Measurements from ENCODE around the gene DIAPH3. TPM values are rescaled to one million over a fixed set of nuclear protein-coding genes. Genes with fewer than 3 reads are reported as not detected.

Gene DIAPH3
- total and polyA plus RNA-seq, 9 donors = 4.3 to 12.4 (median 7.9) TPM

DNA sequence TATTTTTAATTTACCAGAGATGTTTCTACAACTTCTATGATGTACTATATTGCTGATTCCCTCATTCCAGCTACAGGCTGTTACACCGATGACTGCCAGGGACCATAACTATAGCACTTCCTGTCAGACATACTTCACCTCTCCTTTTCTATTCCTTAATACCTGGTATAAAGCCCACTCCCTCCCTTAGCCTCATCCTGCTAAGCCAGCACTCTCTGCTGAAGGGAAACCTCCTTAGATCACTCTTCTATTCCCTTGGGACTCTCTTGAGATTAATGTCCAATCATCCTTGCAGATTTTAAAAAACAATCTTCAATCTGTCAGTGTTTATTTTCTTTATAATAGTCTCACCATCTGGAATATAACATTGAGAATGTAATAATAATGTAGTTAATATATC lies 127.9 kb downstream of the DIAPH3 start:
- H3K27ac ChIP-seq (ENCODE audit: low read length) = no peak overlapping the region
- no peaks in the 10 kb centered on the region for H3K4me1 ChIP-seq (ENCODE audit: control insufficient read depth, insufficient read depth, low read length)
- WGBS (ENCODE audit: insufficient coverage) = 93% methylated on average over 1 of the region's 1 CpG

DNA sequence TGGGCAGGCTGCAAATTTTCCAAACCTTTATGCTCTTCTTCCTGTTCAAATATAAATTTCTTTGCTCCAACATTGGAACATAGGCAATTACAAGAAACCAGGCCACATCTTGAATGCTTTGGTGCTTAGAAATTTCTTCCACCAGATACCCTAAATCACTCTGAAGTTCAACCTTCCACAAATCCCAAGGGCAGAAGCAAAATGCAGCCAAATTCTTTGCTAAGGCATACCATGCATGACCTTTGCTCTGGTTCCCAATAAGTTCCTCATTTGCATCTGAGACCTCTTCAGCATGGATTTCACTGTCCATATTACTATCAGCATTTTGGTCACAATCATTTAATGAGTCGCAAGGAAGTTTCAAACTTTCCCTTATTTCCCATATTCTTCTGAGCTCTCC lies 130.9 kb downstream of the DIAPH3 start:
- H3K27me3 ChIP-seq (ENCODE audit: control insufficient read depth, insufficient read depth, low read length) = no peaks in the 10 kb centered on the region
- H3K36me3 ChIP-seq (ENCODE audit: control insufficient read depth, insufficient read depth, low read length) = no peaks in the 10 kb centered on the region
- DNase-seq = no peak
- H3K9me3 ChIP-seq (replicated peaks; ENCODE audit: control insufficient read depth, low read depth, low read length) = no peaks in the 10 kb centered on the region
- WGBS (ENCODE audit: insufficient coverage) = 93% methylated on average over 1 of the region's 1 CpG
- no peaks in the 10 kb centered on the region for H3K4me1 ChIP-seq (ENCODE audit: control insufficient read depth, insufficient read depth, low read length)
- H3K27ac ChIP-seq (ENCODE audit: low read length) = no peak overlapping the region
- H3K4me3 ChIP-seq (ENCODE audit: low read length) = no peak overlapping the region

More for the DNA sequence above, 127.9 kb downstream of the DIAPH3 start:
- no peaks in the 10 kb centered on the region for H3K9me3 ChIP-seq (replicated peaks; ENCODE audit: control insufficient read depth, low read depth, low read length)
- DNase-seq = no peak
- no peaks in the 10 kb centered on the region for H3K27me3 ChIP-seq (ENCODE audit: control insufficient read depth, insufficient read depth, low read length)
- no peak overlapping the region for H3K4me3 ChIP-seq (ENCODE audit: low read length)
- H3K36me3 ChIP-seq (ENCODE audit: control insufficient read depth, insufficient read depth, low read length) = no peaks in the 10 kb centered on the region

DNA sequence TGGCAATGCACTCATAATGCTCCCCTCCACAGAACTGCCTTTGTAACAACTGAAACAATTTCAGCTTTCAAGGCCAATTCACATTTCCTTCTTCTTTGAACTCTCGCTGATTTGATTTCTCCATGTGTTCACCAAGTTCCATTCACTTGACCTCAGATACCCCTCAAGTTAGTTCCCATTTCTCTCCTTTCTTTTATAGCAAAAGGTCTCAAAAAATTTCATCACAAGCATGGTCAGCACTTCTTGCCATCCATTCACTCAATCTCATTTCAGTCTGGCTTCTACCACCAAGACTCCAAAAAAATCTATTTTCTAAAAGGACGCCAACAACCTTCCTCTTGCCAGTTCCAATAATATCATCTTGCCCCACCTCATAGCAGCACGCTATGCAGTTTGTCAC lies 135.7 kb downstream of the DIAPH3 start:
- H3K27me3 ChIP-seq (ENCODE audit: control insufficient read depth, insufficient read depth, low read length) = no peaks in the 10 kb centered on the region
- no peaks in the 10 kb centered on the region for H3K36me3 ChIP-seq (ENCODE audit: control insufficient read depth, insufficient read depth, low read length)
- H3K27ac ChIP-seq (ENCODE audit: low read length) = no peak overlapping the region
- WGBS (ENCODE audit: insufficient coverage) = 87% methylated on average over 3 of the region's 3 CpGs
- DNase-seq = peak; percentile 36
- H3K4me3 ChIP-seq (ENCODE audit: low read length) = no peak overlapping the region
- no peaks in the 10 kb centered on the region for H3K4me1 ChIP-seq (ENCODE audit: control insufficient read depth, insufficient read depth, low read length)
- H3K9me3 ChIP-seq (replicated peaks; ENCODE audit: control insufficient read depth, low read depth, low read length) = peaks cover 3% of the 10 kb centered on the region

DNA sequence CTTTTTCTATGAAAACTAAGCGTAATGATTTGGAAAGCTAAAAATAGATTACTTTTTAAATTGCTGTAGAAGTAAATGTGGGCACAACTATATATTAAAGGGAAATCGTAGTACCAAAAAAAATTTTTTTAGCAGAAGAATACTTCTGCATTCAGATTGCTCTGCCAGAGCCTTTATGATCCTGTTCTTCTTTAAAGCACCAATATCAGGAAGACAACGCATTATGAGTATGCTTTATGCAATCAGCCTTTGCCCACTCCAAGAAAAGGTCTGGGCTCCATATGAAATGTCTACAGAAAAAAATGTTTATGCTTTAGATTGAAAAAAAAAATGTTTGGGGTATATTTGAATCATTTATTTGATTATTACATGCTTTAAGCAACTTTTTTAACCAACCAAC lies 137.4 kb downstream of the DIAPH3 start:
- no peak for DNase-seq
- no peaks in the 10 kb centered on the region for H3K4me1 ChIP-seq (ENCODE audit: control insufficient read depth, insufficient read depth, low read length)
- H3K4me3 ChIP-seq (ENCODE audit: low read length) = no peak overlapping the region
- H3K27me3 ChIP-seq (ENCODE audit: control insufficient read depth, insufficient read depth, low read length) = no peaks in the 10 kb centered on the region
- no peak overlapping the region for H3K27ac ChIP-seq (ENCODE audit: low read length)
- no CpG with 5 or more reads among the region's 3 CpGs for WGBS (ENCODE audit: insufficient coverage)
- H3K9me3 ChIP-seq (replicated peaks; ENCODE audit: control insufficient read depth, low read depth, low read length) = peaks cover 3% of the 10 kb centered on the region
- H3K36me3 ChIP-seq (ENCODE audit: control insufficient read depth, insufficient read depth, low read length) = no peaks in the 10 kb centered on the region

DNA sequence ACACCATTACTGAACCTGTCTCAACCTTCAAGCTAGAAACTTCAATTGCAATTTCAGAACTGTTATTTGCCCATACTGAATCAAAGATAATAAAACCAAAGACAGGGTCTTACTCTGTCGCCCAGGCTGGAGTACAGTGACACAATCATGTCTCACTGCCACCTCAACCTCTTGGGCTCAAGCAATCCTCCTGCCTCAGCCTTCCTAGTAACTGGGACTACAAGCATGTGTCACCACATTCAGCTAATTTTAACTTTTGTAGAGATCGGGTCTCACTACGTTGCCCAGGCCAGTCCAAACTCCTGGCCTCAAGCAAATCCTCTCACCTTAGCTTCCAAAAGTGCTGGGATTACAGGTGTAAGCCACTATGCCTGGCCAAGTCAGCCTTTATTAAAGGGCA lies 143.4 kb downstream of the DIAPH3 start:
- Histone ChIP-seq H3K4me3 (ENCODE audit: low read length) (no peak overlapping the region), H3K9me3 (replicated peaks; ENCODE audit: control insufficient read depth, low read depth, low read length) (peaks cover 3% of the 10 kb centered on the region), H3K27ac (ENCODE audit: low read length) (no peak overlapping the region), H3K36me3 (ENCODE audit: control insufficient read depth, insufficient read depth, low read length) (no peaks in the 10 kb centered on the region), H3K4me1 (ENCODE audit: control insufficient read depth, insufficient read depth, low read length) (no peaks in the 10 kb centered on the region), H3K27me3 (ENCODE audit: control insufficient read depth, insufficient read depth, low read length) (no peaks in the 10 kb centered on the region)
- DNase-seq = no peak
- WGBS (ENCODE audit: insufficient coverage) = 100% methylated on average over 1 of the region's 3 CpGs

DNA sequence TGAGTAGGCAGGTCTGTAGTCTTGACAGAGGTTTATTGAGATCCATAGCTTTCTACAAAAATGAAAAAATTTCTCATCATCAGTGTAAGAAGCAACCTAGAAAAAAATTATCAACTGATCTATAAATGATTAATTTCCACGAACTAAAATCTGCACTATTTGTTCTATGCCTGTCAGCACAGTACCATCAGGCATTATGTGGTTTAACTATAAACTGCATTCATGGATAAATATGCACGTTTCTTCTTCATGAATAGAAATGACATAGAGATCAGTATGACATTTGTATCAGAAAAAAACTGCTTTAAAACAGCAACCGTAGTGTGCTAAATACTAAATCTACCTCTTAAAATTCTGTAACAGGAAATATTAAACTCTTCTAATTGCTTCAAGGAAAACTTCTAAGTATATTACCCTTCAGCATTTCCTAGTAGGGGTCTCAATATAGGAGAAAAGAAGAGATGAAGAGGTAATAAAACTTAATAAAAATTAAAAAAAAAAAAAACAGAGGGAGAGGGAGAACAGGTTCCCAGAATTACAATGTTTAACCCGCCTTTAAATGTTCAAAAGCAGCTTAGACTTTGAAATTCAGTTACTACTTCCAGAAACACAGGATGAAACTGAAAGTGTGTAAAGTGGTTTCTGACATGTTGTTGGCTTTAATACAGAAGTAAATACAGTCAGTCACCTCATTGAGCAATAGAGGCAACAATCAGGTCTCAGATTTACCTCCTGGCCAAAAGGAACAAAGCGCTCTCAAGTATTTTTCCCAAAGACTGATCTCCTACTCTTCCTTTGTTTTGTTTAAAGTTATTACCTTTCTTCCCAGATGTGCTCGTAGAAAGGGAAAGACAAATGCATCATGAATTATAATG lies 144.4 kb downstream of the DIAPH3 start:
- no peaks in the 10 kb centered on the region for H3K4me1 ChIP-seq (ENCODE audit: control insufficient read depth, insufficient read depth, low read length)
- H3K27ac ChIP-seq (ENCODE audit: low read length) = no peak overlapping the region
- H3K9me3 ChIP-seq (replicated peaks; ENCODE audit: control insufficient read depth, low read depth, low read length) = no peaks in the 10 kb centered on the region
- no peak overlapping the region for H3K4me3 ChIP-seq (ENCODE audit: low read length)
- DNase-seq = peak; percentile 16
- WGBS (ENCODE audit: insufficient coverage) = no CpG with 5 or more reads among the region's 6 CpGs
- H3K36me3 ChIP-seq (ENCODE audit: control insufficient read depth, insufficient read depth, low read length) = no peaks in the 10 kb centered on the region
- H3K27me3 ChIP-seq (ENCODE audit: control insufficient read depth, insufficient read depth, low read length) = no peaks in the 10 kb centered on the region

DNA sequence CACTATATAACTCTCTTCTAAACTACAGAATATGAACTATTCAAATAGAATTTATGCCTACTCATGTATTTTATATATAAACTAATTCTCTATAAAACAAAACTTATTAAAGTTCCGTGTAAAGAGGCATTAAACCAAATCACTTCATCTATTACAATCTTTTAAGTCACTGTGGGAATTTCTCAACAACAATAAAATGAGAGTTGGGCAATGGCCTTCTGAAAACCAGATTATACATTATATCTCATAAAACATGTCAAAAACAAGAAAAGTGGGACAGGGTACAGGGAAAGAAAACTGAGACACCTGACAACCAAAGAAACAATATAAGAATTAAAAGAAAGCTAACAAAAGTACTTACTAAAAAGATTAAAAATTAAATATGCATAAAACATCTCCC lies 145.2 kb downstream of the DIAPH3 start:
- H3K27me3 ChIP-seq (ENCODE audit: control insufficient read depth, insufficient read depth, low read length) = no peaks in the 10 kb centered on the region
- no peaks in the 10 kb centered on the region for H3K36me3 ChIP-seq (ENCODE audit: control insufficient read depth, insufficient read depth, low read length)
- WGBS (ENCODE audit: insufficient coverage) = no CpG with 5 or more reads among the region's 1 CpG
- no peaks in the 10 kb centered on the region for H3K9me3 ChIP-seq (replicated peaks; ENCODE audit: control insufficient read depth, low read depth, low read length)
- H3K4me1 ChIP-seq (ENCODE audit: control insufficient read depth, insufficient read depth, low read length) = no peaks in the 10 kb centered on the region
- H3K27ac ChIP-seq (ENCODE audit: low read length) = no peak overlapping the region
- DNase-seq = no peak
- no peak overlapping the region for H3K4me3 ChIP-seq (ENCODE audit: low read length)

DNA sequence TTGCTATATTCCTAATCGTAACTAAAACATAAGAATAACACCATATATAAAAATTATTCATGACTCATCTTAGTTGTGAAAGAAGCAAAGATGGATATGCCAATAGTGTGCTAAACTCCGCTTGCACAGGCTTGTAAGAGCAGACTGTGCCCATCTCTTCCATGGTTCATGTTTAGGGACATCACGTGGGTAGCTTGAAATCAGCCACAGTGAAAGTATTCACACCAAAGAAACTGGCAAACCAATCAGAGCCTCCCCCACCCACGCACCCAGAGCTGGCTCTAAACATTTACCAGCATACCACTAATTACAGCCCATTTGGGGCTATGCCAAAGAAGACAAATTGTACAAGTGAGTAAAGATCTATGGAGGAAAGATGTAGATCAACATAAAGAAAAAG lies 147.5 kb downstream of the DIAPH3 start:
- 50% methylated on average over 1 of the region's 4 CpGs for WGBS (ENCODE audit: insufficient coverage)
- Histone ChIP-seq H3K27me3 (ENCODE audit: control insufficient read depth, insufficient read depth, low read length) (no peaks in the 10 kb centered on the region), H3K4me3 (ENCODE audit: low read length) (no peak overlapping the region), H3K4me1 (ENCODE audit: control insufficient read depth, insufficient read depth, low read length) (no peaks in the 10 kb centered on the region), H3K36me3 (ENCODE audit: control insufficient read depth, insufficient read depth, low read length) (no peaks in the 10 kb centered on the region), H3K27ac (ENCODE audit: low read length) (no peak overlapping the region), H3K9me3 (replicated peaks; ENCODE audit: control insufficient read depth, low read depth, low read length) (no peaks in the 10 kb centered on the region)
- no peak for DNase-seq

DNA sequence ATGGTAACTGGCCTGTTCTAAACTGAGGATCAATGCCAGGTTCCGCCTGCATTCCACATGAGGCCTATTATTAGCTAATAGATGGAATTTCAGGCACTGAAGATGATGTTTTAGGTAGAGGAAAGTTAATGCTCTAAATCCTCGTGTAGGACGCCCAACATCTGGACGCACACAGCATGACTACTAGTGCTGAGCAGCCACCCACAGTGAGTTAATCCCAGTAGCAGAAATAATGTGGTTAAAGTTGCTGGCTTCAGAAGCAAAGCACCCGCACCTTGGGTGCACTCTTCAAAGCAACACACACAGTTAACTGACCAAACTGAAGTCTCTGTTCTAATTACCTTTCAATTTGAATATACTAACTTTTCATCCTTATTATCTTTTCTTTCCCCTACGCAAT lies 150.6 kb downstream of the DIAPH3 start:
- no peak for DNase-seq
- Histone ChIP-seq H3K4me3 (ENCODE audit: low read length) (no peak overlapping the region), H3K4me1 (ENCODE audit: control insufficient read depth, insufficient read depth, low read length) (no peaks in the 10 kb centered on the region), H3K9me3 (replicated peaks; ENCODE audit: control insufficient read depth, low read depth, low read length) (no peaks in the 10 kb centered on the region), H3K36me3 (ENCODE audit: control insufficient read depth, insufficient read depth, low read length) (no peaks in the 10 kb centered on the region), H3K27me3 (ENCODE audit: control insufficient read depth, insufficient read depth, low read length) (no peaks in the 10 kb centered on the region), H3K27ac (ENCODE audit: low read length) (no peak overlapping the region)
- WGBS (ENCODE audit: insufficient coverage) = 76% methylated on average over 4 of the region's 6 CpGs

DNA sequence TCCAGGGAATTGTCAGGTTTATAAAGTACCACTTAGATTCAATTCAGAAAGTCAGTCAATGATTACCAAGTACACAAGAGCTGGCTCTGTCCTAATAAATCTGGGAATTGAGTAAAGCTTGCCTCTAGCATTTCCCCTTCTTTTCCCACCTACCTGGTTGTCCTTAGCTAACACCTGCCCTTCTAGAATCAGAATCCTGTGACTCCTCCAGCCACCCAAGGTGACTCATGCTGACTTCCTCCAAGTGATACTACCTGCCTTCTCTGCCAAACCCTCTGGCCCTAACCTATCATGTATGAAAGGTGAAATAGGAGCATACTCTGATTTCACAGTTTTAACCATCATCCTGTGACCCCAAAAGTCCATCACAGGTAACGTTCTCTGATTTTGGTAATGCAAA lies 151.2 kb downstream of the DIAPH3 start:
- H3K4me1 ChIP-seq (ENCODE audit: control insufficient read depth, insufficient read depth, low read length) = no peaks in the 10 kb centered on the region
- no peak for DNase-seq
- H3K27me3 ChIP-seq (ENCODE audit: control insufficient read depth, insufficient read depth, low read length) = no peaks in the 10 kb centered on the region
- WGBS (ENCODE audit: insufficient coverage) = no CpG with 5 or more reads among the region's 1 CpG
- no peak overlapping the region for H3K27ac ChIP-seq (ENCODE audit: low read length)
- no peaks in the 10 kb centered on the region for H3K36me3 ChIP-seq (ENCODE audit: control insufficient read depth, insufficient read depth, low read length)
- no peak overlapping the region for H3K4me3 ChIP-seq (ENCODE audit: low read length)
- H3K9me3 ChIP-seq (replicated peaks; ENCODE audit: control insufficient read depth, low read depth, low read length) = no peaks in the 10 kb centered on the region
